Measurements from ENCODE around the gene PCK2.

GRCh38 chr14:24098229-24098926, 4.3 kb downstream of the PCK2 start:
- TF ChIP-seq JUND (IDR thresholded peaks at IDR 0.05) (no peak), CTCF (IDR thresholded peaks at IDR 0.05; ENCODE audit: low read depth, low read length, missing input control) (no peak), TAF1 (conservative IDR thresholded peaks at IDR 0.05) (no peak), REST (IDR thresholded peaks at IDR 0.05) (no peak), GABPA (IDR thresholded peaks at IDR 0.05 in 1 of 2, conservative IDR thresholded peaks at IDR 0.05 in 1 of 2) (no peak), RAD21 (IDR thresholded peaks at IDR 0.05) (no peak), ATF3 (IDR thresholded peaks at IDR 0.05) (no peak)

All from liver (tissue), 3 donors.